Activated CD8-positive, alpha-beta memory T cell treated with anti-CD3 and anti-CD28 coated beads, Interleukin-2, amount 50 U/mL, for 1 hour (primary cell): ENCODE results near the gene TAF11L6.
"Not testable (repeated sequence)": the region's sequence is repeated elsewhere in the genome, so short reads cannot be mapped to it uniquely, and the experiment has no call there.

Source experiments
- DNase-seq: peaks from one replicate; pipeline ENCODE4 v3.0.0-alpha.2; 2020; ENCODE audit errors: extremely low read depth

Gene TAF11L6

GRCh38 chr5:17528369-17528768 lies at the start of gene TAF11L6:
Gene TAF11L6 (plus strand): TSS chr5:17528669.
- DNase-seq, result not testable (repeated sequence)

DNA sequence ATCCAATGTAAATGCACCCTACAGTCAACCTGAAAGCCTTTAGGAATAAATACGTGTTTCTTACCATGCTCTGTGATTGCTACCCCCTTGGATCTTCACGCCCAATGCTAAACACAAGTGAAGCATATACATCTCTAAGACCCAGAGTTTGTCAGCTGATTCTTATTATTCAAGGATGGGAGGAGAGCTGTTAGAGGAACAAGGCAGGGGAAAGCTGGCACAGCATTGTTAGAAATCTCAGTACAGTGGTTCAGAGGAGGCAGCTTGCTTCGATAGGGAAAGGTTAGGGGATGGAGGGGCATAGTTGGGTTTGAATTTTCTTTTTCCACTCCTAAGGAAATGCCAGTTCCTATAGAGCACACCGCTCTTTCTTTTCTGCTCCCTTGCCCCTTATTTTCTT lies 47.1 kb upstream of the TAF11L6 start:
- no peak for DNase-seq

GRCh38 chr5:17482790-17483189 lies 45.7 kb upstream of the TAF11L6 start:
- no peak for DNase-seq

- not testable (repeated sequence) for DNase-seq
Observed at GRCh38 chr5:17486464-17487173, 41.9 kb upstream of the TAF11L6 start.

- no peak for DNase-seq
Observed at GRCh38 chr5:17487174-17487512, 41.3 kb upstream of the TAF11L6 start.

DNA sequence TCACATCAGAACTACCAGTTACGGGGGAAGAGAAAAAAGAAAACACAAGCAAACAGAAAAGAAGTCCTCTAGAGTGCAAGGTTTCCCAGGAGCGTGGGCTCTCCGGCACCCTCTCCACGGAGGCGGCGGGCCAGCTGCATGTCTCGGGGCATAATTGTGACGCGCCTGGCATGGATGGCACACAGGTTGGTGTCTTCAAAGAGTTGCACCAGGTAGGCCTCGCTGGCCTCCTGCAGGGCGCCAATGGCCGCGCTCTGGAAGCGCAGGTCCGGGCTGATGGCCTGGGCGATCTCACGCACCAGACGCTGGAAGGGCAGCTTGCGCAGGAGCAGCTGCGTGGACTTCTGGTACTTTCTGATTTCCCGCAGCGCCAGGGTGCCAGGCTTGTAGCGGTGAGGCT lies 37.2 kb upstream of the TAF11L6 start:
- not testable (repeated sequence) for DNase-seq

- DNase-seq, result no peak
Observed at GRCh38 chr5:17492770-17493169, 35.7 kb upstream of the TAF11L6 start.

- DNase-seq, result no peak
Observed at GRCh38 chr5:17497446-17497845, 31.0 kb upstream of the TAF11L6 start.

- DNase-seq, result not testable (repeated sequence)
Observed at GRCh38 chr5:17497931-17498330, 30.5 kb upstream of the TAF11L6 start, which contains the start of gene TAF11L2. Gene TAF11L2 (plus strand): TSS chr5:17498231.

- no peak for DNase-seq
Observed at GRCh38 chr5:17511775-17512325, 16.6 kb upstream of the TAF11L6 start.

DNA sequence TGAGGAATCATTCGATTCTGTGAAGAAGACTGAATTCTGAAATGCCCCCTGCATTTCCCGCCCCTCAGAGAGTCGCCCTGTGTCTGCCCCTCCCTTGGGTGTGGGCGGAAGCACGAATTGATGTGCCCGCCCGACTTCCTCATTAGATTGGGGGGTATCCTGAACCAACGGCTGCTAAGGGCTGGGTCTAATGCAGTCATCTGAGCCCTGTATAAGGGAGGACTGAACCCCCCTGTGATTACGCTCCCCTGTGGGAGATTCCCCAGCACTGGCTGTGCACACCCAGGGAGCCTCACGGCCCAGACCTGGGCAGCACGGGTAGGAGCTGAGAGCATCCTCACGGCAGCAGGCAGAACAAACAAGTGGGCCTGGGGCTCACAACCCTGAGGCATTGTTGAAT lies 10.9 kb upstream of the TAF11L6 start:
- DNase-seq, result not testable (repeated sequence)

DNA sequence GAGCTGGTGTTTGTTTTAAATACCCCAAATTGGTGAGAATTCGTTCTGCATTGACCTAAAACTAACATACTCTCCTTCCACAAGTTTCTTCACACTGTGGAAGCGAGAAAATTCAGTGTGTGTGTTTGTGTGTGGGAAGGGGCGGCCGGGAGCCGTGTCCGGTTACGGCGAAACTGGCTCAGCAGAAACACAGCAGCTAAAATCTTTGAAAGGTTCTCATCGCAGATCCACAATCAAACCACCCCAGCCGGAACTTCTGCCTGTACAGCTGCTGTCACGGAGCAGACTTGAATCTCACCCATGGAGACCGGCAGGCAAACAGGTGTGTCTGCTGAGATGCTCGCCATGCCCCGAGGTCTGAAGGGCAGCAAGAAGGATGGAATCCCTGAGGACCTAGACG lies 10.4 kb upstream of the TAF11L6 start, which contains the start of gene TAF11L3:
TAF11L3 (plus strand) TSS at position 301 of the 400 bp plus-strand sequence.
- DNase-seq, result not testable (repeated sequence)

DNA sequence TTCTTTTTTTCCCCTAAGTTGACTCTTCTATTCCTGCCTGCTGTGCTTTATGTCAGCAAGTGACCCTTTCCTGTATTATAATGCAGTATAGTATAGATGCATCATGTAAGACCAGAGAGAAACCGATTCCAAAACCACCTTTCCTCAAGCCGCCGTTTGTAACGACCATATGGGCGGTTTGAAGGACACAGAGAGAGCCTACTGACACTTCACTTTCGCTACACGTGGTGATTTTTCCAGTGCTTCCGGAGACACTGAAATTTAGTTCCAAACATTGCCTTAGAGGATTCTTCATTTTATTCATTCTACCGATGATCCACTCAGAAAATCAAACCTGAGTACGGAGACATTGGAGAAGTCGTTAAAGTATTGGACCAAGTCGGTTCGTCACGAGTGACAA lies 9.0 kb upstream of the TAF11L6 start:
- DNase-seq, result not testable (repeated sequence)

- not testable (repeated sequence) for DNase-seq
Observed at GRCh38 chr5:17521501-17521900, 7.0 kb upstream of the TAF11L6 start, which contains the start of gene TAF11L4. Gene TAF11L4 (plus strand): TSS chr5:17521801.

GRCh38 chr5:17524935-17525334 lies 3.5 kb upstream of the TAF11L6 start, which contains the start of gene TAF11L5:
Gene TAF11L5 (plus strand): TSS chr5:17525235.
- DNase-seq, result not testable (repeated sequence)

GRCh38 chr5:17526504-17526903 lies 2.0 kb upstream of the TAF11L6 start:
- not testable (repeated sequence) for DNase-seq
